H9 (cell line): ENCODE results near the gene VCPKMT. TPM values are rescaled to one million over a fixed set of nuclear protein-coding genes. Genes with fewer than 3 reads are reported as not detected.

ENCODE experiments used
- DNase-seq: peaks from one replicate; pipeline ENCODE4 v3.0.0-alpha.2; 2017
- H2AFZ ChIP-seq: one replicate; pipeline ENCODE4 v1.6.1; 2013; ENCODE audit warnings: mild to moderate bottlenecking, low read length, control low read depth, moderate library complexity
- H2AK5ac ChIP-seq: 2 replicates; pipeline ENCODE4 v1.6.1; 2013; ENCODE audit warnings: low read length, control low read depth, mixed read lengths; ENCODE audit not compliant: insufficient read length
- H2BK120ac ChIP-seq: one replicate; pipeline ENCODE4 v1.6.1; 2013; ENCODE audit warnings: low read depth, mild to moderate bottlenecking, low read length, control low read depth, inconsistent platforms; ENCODE audit not compliant: poor library complexity, severe bottlenecking
- H2BK12ac ChIP-seq: 2 replicates; pipeline ENCODE4 v1.6.1; 2013; ENCODE audit warnings: low read length, control low read depth, mixed read lengths, low read depth; ENCODE audit not compliant: insufficient read length
- H2BK15ac ChIP-seq: 2 replicates; pipeline ENCODE4 v1.6.1; 2013; ENCODE audit warnings: low read depth, low read length, control low read depth
- H2BK20ac ChIP-seq: one replicate; pipeline ENCODE4 v1.6.1; 2013; ENCODE audit warnings: low read depth, mild to moderate bottlenecking, low read length, control low read depth, inconsistent platforms; ENCODE audit not compliant: poor library complexity, severe bottlenecking
- H2BK5ac ChIP-seq: 2 replicates; pipeline ENCODE4 v1.6.1; 2013; ENCODE audit warnings: low read length, control low read depth, mixed read lengths; ENCODE audit not compliant: insufficient read length
- H3K14ac ChIP-seq: 2 replicates; pipeline ENCODE4 v1.6.1; 2013; ENCODE audit warnings: low read length, control low read depth; ENCODE audit not compliant: insufficient read depth
- H3K18ac ChIP-seq: 2 replicates; pipeline ENCODE4 v1.6.1; 2013; ENCODE audit warnings: low read depth, mild to moderate bottlenecking, mixed read lengths, low read length, control low read depth; ENCODE audit not compliant: insufficient read length
- H3K23ac ChIP-seq: 2 replicates; pipeline ENCODE4 v1.6.1; 2013; ENCODE audit warnings: low read length, control low read depth, mixed read lengths, low read depth; ENCODE audit not compliant: insufficient read length
- H3K23me2 ChIP-seq: 2 replicates; pipeline ENCODE4 v1.6.1; 2013; ENCODE audit warnings: low read depth, mild to moderate bottlenecking, mixed read lengths, low read length, control low read depth; ENCODE audit not compliant: insufficient read length, poor library complexity, severe bottlenecking
- H3K27ac ChIP-seq: 2 replicates; pipeline ENCODE4 v1.5.1; 2013; ENCODE audit warnings: low read length, control low read depth, mixed read lengths, low read depth; ENCODE audit not compliant: insufficient read length
- H3K27me3 ChIP-seq: 2 replicates; pipeline ENCODE4 v1.6.1; 2013; ENCODE audit warnings: low read length, control low read depth, inconsistent platforms; ENCODE audit not compliant: insufficient read depth
- H3K4ac ChIP-seq: 2 replicates; pipeline ENCODE4 v1.6.1; 2013; ENCODE audit warnings: low read depth, mild to moderate bottlenecking, control low read depth, inconsistent platforms, low read length, moderate library complexity
- H3K4me1 ChIP-seq: 2 replicates; pipeline ENCODE4 v1.6.1; 2013; ENCODE audit warnings: low read length, control low read depth, inconsistent platforms; ENCODE audit not compliant: insufficient read depth
- H3K4me2 ChIP-seq: 2 replicates; pipeline ENCODE4 v1.6.1; 2013; ENCODE audit warnings: low read length, control low read depth, mixed read lengths; ENCODE audit not compliant: insufficient read length, insufficient read depth
- H3K56ac ChIP-seq: 2 replicates; pipeline ENCODE4 v1.6.1; 2013; ENCODE audit warnings: low read depth, mild to moderate bottlenecking, mixed read lengths, low read length, control low read depth; ENCODE audit not compliant: insufficient read length
- H3K79me1 ChIP-seq: 2 replicates; pipeline ENCODE4 v1.6.1; 2013; ENCODE audit warnings: low read depth, mild to moderate bottlenecking, moderate library complexity, low read length, control low read depth, inconsistent platforms; ENCODE audit not compliant: insufficient read depth, poor library complexity, severe bottlenecking
- H3K79me2 ChIP-seq: 2 replicates; pipeline ENCODE4 v1.6.1; 2013; ENCODE audit warnings: low read length, control low read depth, inconsistent platforms; ENCODE audit not compliant: insufficient read depth
- H3K9ac ChIP-seq: 2 replicates; pipeline ENCODE4 v1.6.1; 2013; ENCODE audit warnings: low read length, control low read depth, mixed read lengths; ENCODE audit not compliant: insufficient read length; ENCODE audit errors: extremely low read depth
- H3K9me3 ChIP-seq: one replicate; pipeline ENCODE4 v1.6.1; 2013; ENCODE audit warnings: low read depth, low read length, inconsistent platforms; ENCODE audit not compliant: control insufficient read depth
- H3T11ph ChIP-seq: one replicate; pipeline ENCODE4 v1.6.1; 2013; ENCODE audit warnings: mild to moderate bottlenecking, low read length, control low read depth, inconsistent platforms
- H4K20me1 ChIP-seq: one replicate; pipeline ENCODE4 v1.6.1; 2013; ENCODE audit not compliant: control insufficient read depth, insufficient read length, insufficient read depth
- H4K5ac ChIP-seq: 2 replicates; pipeline ENCODE4 v1.6.1; 2013; ENCODE audit warnings: low read depth, mild to moderate bottlenecking, mixed read lengths, low read length, control low read depth; ENCODE audit not compliant: insufficient read length
- H4K8ac ChIP-seq: replicated peaks from 2 replicates; pipeline ENCODE4 v1.6.1; 2013; ENCODE audit warnings: low read length, control low read depth, mixed read lengths, low read depth; ENCODE audit not compliant: insufficient read length
- H4K91ac ChIP-seq: 2 replicates; pipeline ENCODE4 v1.6.1; 2013; ENCODE audit warnings: low read depth, mild to moderate bottlenecking, moderate library complexity, mixed read lengths, low read length, control low read depth; ENCODE audit not compliant: insufficient read length
- H3K27ac Mint-ChIP-seq, 3 experiments: 2 replicates in 2 of 3; 3 replicates in 1 of 3; pipeline ENCODE4 v1.8.0; 2020 to 2021; ENCODE audit warnings: mixed read lengths in 3 of 3, mild to moderate bottlenecking in 1 of 3, moderate library complexity in 1 of 3
- H3K27me3 Mint-ChIP-seq: 2 replicates; pipeline ENCODE4 v1.8.0; 2021; ENCODE audit warnings: low read depth, mild to moderate bottlenecking, moderate library complexity, mixed read lengths
- H3K36me3 Mint-ChIP-seq, 3 experiments: 2 replicates in 2 of 3; 3 replicates in 1 of 3; pipeline ENCODE4 v1.8.0; 2020 to 2021; ENCODE audit warnings: low read depth in 3 of 3, mixed read lengths in 3 of 3; ENCODE audit not compliant: insufficient read depth in 1 of 3
- H3K4me1 Mint-ChIP-seq, 2 experiments: 2 replicates each; pipeline ENCODE4 v1.8.0; 2020; ENCODE audit warnings: mixed read lengths in 2 of 2
- H3K4me3 Mint-ChIP-seq, 2 experiments: 2 replicates in 1 of 2; 3 replicates in 1 of 2; pipeline ENCODE4 v1.8.0; 2020 to 2021; ENCODE audit warnings: mild to moderate bottlenecking in 2 of 2, mixed read lengths in 2 of 2, moderate library complexity in 1 of 2
- H3K9me3 Mint-ChIP-seq, 2 experiments: 2 replicates in 1 of 2; 3 replicates in 1 of 2; pipeline ENCODE4 v1.8.0; 2020; ENCODE audit warnings: mild to moderate bottlenecking in 2 of 2, mixed read lengths in 2 of 2, moderate library complexity in 1 of 2
- WGBS: extraction: QIAGEN DNeasy Blood & Tissue Kit; methylation state at CpG from one replicate; pipeline ENCODE4 v1.1.7; 2013; ENCODE audit warnings: missing lambda C conversion rate, low lambda C conversion rate, mixed read lengths; ENCODE audit not compliant: insufficient read length; ENCODE audit errors: extremely low coverage; 5-methylcytosine and 5-hydroxymethylcytosine counted together
- total RNA-seq: library from RNA; stranded (reverse); gene quantifications from 2 replicates; pipeline ENCODE4 v1.2.1, GENCODE V29; 2021
- TF ChIP-seq, protein P1 (sequence below): fragments of 200-600 bp; sonication (generic); conservative IDR thresholded peaks from 3 replicates; pipeline ENCODE4 v1.8.0; 2021; ENCODE audit warnings: antibody characterized with exemption, mild to moderate bottlenecking

The VCPKMT gene
- total RNA-seq, 1 experiment from 2014 or later, result 13.7 TPM

DNA sequence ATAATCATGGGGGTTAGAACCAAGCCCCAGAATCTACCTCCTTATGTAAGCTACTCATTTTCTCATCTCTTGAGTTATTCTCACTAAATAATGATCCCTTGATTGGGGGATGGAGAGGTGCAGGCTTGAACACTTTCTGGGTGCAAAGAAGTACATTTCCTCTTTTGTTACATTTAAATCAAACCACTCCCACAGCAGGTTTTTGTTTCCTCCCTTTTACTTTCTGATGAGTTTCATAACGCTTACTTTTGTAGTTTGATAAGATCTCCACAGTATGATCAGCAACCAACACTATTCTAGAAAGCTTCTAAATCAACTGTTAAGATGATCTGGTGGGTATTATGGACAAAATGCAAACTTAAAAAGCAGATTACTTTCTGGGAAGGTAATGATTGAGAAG is 20.5 kb downstream of the VCPKMT start:
- Histone ChIP-seq H3K4me1 (no peaks in the 10 kb centered on the region; the same call in 1 of the 2 replicates), H3K79me1 (no peaks in the 10 kb centered on the region), H2BK120ac (no peak overlapping the region), H2BK20ac (no peak overlapping the region), H2BK5ac (no peak overlapping the region), H3K4ac (no peak overlapping the region), H3K79me2 (no peaks in the 10 kb centered on the region; the same call in 1 of the 2 replicates), H4K5ac (no peak overlapping the region), H3K4me2 (no peak overlapping the region), H4K91ac (no peak overlapping the region), H3K27ac (no peak overlapping the region), H3K18ac (no peak overlapping the region), H3K27me3 (no peaks in the 10 kb centered on the region), H2AK5ac (no peak overlapping the region), H4K8ac (no peak overlapping the region), H3K23ac (no peak overlapping the region), H2BK12ac (no peak overlapping the region), H3K23me2 (no peaks in the 10 kb centered on the region), H2AFZ (no peak overlapping the region), H3K9me3 (no peaks in the 10 kb centered on the region), H3K56ac (no peak overlapping the region), H3K9ac (no peak overlapping the region), H3T11ph (no peak overlapping the region), H2BK15ac (no peak overlapping the region), H3K14ac (no peak overlapping the region), H4K20me1 (no peaks in the 10 kb centered on the region)
- H3K9me3 Mint-ChIP-seq, result no peaks in the 10 kb centered on the region
- no peaks in the 10 kb centered on the region; the same call in 1 of the 2 replicates for H3K27me3 Mint-ChIP-seq
- H3K36me3 Mint-ChIP-seq, result no peaks in the 10 kb centered on the region
- no peak overlapping the region for H3K4me3 Mint-ChIP-seq
- peaks cover 10 to 12% of the 10 kb centered on the region in 2 experiments for H3K4me1 Mint-ChIP-seq
- TF ChIP-seq, protein P1, sequence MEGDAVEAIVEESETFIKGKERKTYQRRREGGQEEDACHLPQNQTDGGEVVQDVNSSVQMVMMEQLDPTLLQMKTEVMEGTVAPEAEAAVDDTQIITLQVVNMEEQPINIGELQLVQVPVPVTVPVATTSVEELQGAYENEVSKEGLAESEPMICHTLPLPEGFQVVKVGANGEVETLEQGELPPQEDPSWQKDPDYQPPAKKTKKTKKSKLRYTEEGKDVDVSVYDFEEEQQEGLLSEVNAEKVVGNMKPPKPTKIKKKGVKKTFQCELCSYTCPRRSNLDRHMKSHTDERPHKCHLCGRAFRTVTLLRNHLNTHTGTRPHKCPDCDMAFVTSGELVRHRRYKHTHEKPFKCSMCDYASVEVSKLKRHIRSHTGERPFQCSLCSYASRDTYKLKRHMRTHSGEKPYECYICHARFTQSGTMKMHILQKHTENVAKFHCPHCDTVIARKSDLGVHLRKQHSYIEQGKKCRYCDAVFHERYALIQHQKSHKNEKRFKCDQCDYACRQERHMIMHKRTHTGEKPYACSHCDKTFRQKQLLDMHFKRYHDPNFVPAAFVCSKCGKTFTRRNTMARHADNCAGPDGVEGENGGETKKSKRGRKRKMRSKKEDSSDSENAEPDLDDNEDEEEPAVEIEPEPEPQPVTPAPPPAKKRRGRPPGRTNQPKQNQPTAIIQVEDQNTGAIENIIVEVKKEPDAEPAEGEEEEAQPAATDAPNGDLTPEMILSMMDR, result no peak
- DNase-seq, result no peak
- WGBS, result no CpG with 5 or more reads among the region's 1 CpG
- no peak overlapping the region for H3K27ac Mint-ChIP-seq
